HCT116 (cell line): ENCODE measurements around the gene MYOZ2. TPM values are rescaled to one million over a fixed set of nuclear protein-coding genes. Genes with fewer than 3 reads are reported as not detected.

Source experiments
- ATAC-seq: fragments of 200-7000 bp; cut with Tn5 transposase; 2 replicates; pipeline ENCODE4 v1.9.1; 2020; ENCODE audit warnings: mild to moderate bottlenecking, moderate library complexity
- BruUV-seq: library from RNA; stranded (reverse); fragments of 400-500 nt; replicated peaks from 2 replicates; lab custom pipeline; 2021; lab: Mats Ljungman, UMichigan
- CTCF ChIA-PET: fragments of 300-600 bp; sonication (Branson Sonifier 250); formaldehyde crosslinking; loops from one replicate; lab custom pipeline; 2021; ENCODE audit warnings: antibody characterized with exemption; lab: Charles Lee
- POLR2A ChIA-PET: fragments of 300-600, 350-600 bp; sonication (Branson Sonifier 250); formaldehyde crosslinking; loops from one replicate; lab custom pipeline; 2021; ENCODE audit warnings: antibody characterized with exemption; lab: Charles Lee
- RAD21 ChIA-PET, 2 experiments: fragments of 300-600 bp; sonication (Branson Sonifier 250); formaldehyde crosslinking; loops; one replicate each; lab custom pipeline; 2023; ENCODE audit warnings: low total read pairs in 2 of 2; ENCODE audit not compliant: uncharacterized antibody in 2 of 2, unreplicated experiment in 2 of 2, low non-redundant PET in 1 of 2; lab: Charles Lee
- DNase-seq: peaks from one replicate; pipeline ENCODE4 v3.0.0-alpha.2; 2010; ENCODE audit warnings: low read depth, low spot score
- H2AFZ ChIP-seq: fragments of 200-600 bp; shearing (Covaris generic), sonication (generic); 2 replicates; pipeline ENCODE4 v1.6.1; 2017; ENCODE audit warnings: low read depth, mixed run types, mixed read lengths, antibody characterized with exemption, low read length; ENCODE audit not compliant: poor library complexity, severe bottlenecking
- H3K27ac ChIP-seq: 2 replicates; pipeline ENCODE4 v1.5.1; 2012; ENCODE audit warnings: low read depth, low read length
- H3K27me3 ChIP-seq: fragments of 200-600 bp; sonication (generic); 2 replicates; pipeline ENCODE4 v1.6.1; 2016; ENCODE audit warnings: mixed run types, low read length, mixed read lengths; ENCODE audit not compliant: insufficient read depth
- H3K36me3 ChIP-seq, 2 experiments: fragments of 200-500 bp in 1 of 2; fragments of 200-600 bp in 1 of 2; sonication (Bioruptor generic) in 1 of 2; sonication (generic) in 1 of 2; 2 replicates each; pipeline versions ENCODE4 v1.5.1 to v1.6.1; 2014 to 2016; ENCODE audit warnings: low read length in 2 of 2, inconsistent platforms in 1 of 2, mixed read lengths in 1 of 2, mixed run types in 1 of 2; ENCODE audit not compliant: insufficient read depth in 2 of 2, control insufficient read depth in 1 of 2
- H3K4me1 ChIP-seq, 2 experiments: fragments of 200-600 bp in 1 of 2; sonication (generic) in 1 of 2; 2 replicates each; pipeline versions ENCODE4 v1.5.1 to v1.6.1; 2012 to 2017; ENCODE audit warnings: low read length in 2 of 2, inconsistent platforms in 1 of 2, mild to moderate bottlenecking in 1 of 2, mixed read lengths in 1 of 2, mixed run types in 1 of 2, moderate library complexity in 1 of 2; ENCODE audit not compliant: insufficient read depth in 2 of 2, control insufficient read depth in 1 of 2
- H3K4me2 ChIP-seq: fragments of 200-600 bp; sonication (generic); 2 replicates; pipeline ENCODE4 v1.6.1; 2017; ENCODE audit warnings: mixed run types, low read length, mixed read lengths
- H3K4me3 ChIP-seq, 2 experiments: fragments of 200-600 bp in 1 of 2; sonication (generic) in 1 of 2; replicated peaks in 1 of 2; 2 replicates each; pipeline ENCODE4 v1.5.1; 2011 to 2016; ENCODE audit warnings: low read length in 2 of 2, control low read depth in 1 of 2, low read depth in 1 of 2, mild to moderate bottlenecking in 1 of 2, mixed read lengths in 1 of 2, mixed run types in 1 of 2
- H3K79me2 ChIP-seq: fragments of 200-600 bp; sonication (generic); 2 replicates; pipeline ENCODE4 v1.6.1; 2017; ENCODE audit warnings: mild to moderate bottlenecking, mixed run types, low read length, moderate library complexity, mixed read lengths; ENCODE audit not compliant: insufficient read depth
- H3K9ac ChIP-seq: fragments of 200-600 bp; sonication (generic); 2 replicates; pipeline ENCODE4 v1.6.1; 2016; ENCODE audit warnings: low read length, mixed read lengths
- H3K9me2 ChIP-seq: fragments of 200-600 bp; sonication (generic), shearing (Covaris generic); 2 replicates; pipeline ENCODE4 v1.6.1; 2017; ENCODE audit warnings: mixed run types, mild to moderate bottlenecking, moderate library complexity; ENCODE audit not compliant: insufficient read depth
- H3K9me3 ChIP-seq, 2 experiments: fragments of 200-500 bp in 1 of 2; fragments of 200-600 bp in 1 of 2; sonication (Bioruptor generic) in 1 of 2; sonication (generic) in 1 of 2; 2 replicates each; pipeline ENCODE4 v1.6.1; 2014 to 2017; ENCODE audit warnings: low read length in 2 of 2, mixed read lengths in 2 of 2, inconsistent platforms in 1 of 2, low read depth in 1 of 2, mild to moderate bottlenecking in 1 of 2, mixed run types in 1 of 2, moderate library complexity in 1 of 2; ENCODE audit not compliant: control insufficient read depth in 1 of 2, insufficient read depth in 1 of 2
- H4K20me1 ChIP-seq: fragments of 200-600 bp; sonication (generic), shearing (Covaris generic); 2 replicates; pipeline ENCODE4 v1.6.1; 2017; ENCODE audit warnings: mixed run types, mild to moderate bottlenecking, moderate library complexity; ENCODE audit not compliant: insufficient read depth
- CBX3 ChIP-seq: IDR thresholded peaks from 2 replicates; pipeline ENCODE4 v1.6.1; 2012; ENCODE audit warnings: low read depth
- CEBPB ChIP-seq: IDR thresholded peaks from 2 replicates; pipeline ENCODE4 v1.6.1; 2012; ENCODE audit warnings: low read depth
- EGR1 ChIP-seq: IDR thresholded peaks from 2 replicates; pipeline ENCODE4 v1.6.1; 2012; ENCODE audit warnings: low read depth
- ELF1 ChIP-seq: IDR thresholded peaks from 2 replicates; pipeline ENCODE4 v1.6.1; 2012; ENCODE audit warnings: low read depth, borderline replicate concordance
- FOSL1 ChIP-seq: IDR thresholded peaks from 2 replicates; pipeline ENCODE4 v1.6.1; 2012; ENCODE audit warnings: low read depth
- ZFX ChIP-seq: fragments of 450-650 bp; IDR thresholded peaks from 2 replicates; pipeline ENCODE4 v1.6.1; 2017
- intact Hi-C: fragments of 100-400 bp; cut with micrococcal nuclease; formaldehyde crosslinking; loops from 2 replicates; pipeline ENCODE4 v1.10.0; 2022
- total RNA-seq: library from RNA; stranded (reverse); gene quantifications from one replicate; pipeline ENCODE4 v1.2.1, GENCODE V29; 2021; ENCODE audit not compliant: unreplicated experiment
- TF ChIP-seq, protein P1 (sequence below): IDR thresholded peaks from 2 replicates; pipeline ENCODE4 v1.6.1; 2012; ENCODE audit warnings: low read depth
- TF ChIP-seq, protein P2 (sequence below): IDR thresholded peaks from 2 replicates; pipeline ENCODE4 v1.6.1; 2012
- TF ChIP-seq, protein P3 (sequence below), 3 experiments: fragments of 200-600 bp in 1 of 3; sonication (generic) in 1 of 3; IDR thresholded peaks in 2 of 3; conservative IDR thresholded peaks in 1 of 3; 2 replicates each; pipeline ENCODE4 v1.5.1; 2012 to 2017; ENCODE audit warnings: low read depth in 2 of 3, low read length in 2 of 3, antibody characterized with exemption in 1 of 3, borderline replicate concordance in 1 of 3, control low read depth in 1 of 3, mild to moderate bottlenecking in 1 of 3, mixed read lengths in 1 of 3, mixed run types in 1 of 3, moderate library complexity in 1 of 3; ENCODE audit not compliant: insufficient read depth in 1 of 3

MYOZ2 gene
- total RNA-seq, 1 experiment from 2014 or later = not detected

DNA sequence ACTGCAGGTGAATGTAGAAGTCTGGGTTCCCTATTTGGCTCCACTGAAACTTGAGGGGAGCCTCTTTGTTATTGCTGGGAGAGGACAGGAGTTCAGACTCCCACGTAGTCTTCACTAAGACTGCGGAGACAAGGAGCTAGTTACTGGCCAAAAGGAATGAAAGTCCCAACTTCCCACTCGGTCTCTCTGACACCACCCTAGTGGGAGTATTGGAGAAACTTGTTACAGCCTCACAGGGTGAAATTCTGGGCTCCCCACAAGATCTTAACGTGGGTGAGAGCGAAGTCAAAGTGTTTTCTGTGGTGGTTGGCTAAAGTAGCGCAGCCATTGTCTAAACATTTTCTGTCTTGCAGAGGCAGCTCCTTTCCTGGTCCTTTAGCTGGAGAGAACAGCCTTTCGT, 13.5 kb downstream of the MYOZ2 start:
- DNase-seq (no peak), ATAC-seq (no peak)
- POLR2A ChIA-PET = no interaction called here
- no peaks in the 10 kb centered on the region for H3K36me3 ChIP-seq
- TF ChIP-seq, protein P1, sequence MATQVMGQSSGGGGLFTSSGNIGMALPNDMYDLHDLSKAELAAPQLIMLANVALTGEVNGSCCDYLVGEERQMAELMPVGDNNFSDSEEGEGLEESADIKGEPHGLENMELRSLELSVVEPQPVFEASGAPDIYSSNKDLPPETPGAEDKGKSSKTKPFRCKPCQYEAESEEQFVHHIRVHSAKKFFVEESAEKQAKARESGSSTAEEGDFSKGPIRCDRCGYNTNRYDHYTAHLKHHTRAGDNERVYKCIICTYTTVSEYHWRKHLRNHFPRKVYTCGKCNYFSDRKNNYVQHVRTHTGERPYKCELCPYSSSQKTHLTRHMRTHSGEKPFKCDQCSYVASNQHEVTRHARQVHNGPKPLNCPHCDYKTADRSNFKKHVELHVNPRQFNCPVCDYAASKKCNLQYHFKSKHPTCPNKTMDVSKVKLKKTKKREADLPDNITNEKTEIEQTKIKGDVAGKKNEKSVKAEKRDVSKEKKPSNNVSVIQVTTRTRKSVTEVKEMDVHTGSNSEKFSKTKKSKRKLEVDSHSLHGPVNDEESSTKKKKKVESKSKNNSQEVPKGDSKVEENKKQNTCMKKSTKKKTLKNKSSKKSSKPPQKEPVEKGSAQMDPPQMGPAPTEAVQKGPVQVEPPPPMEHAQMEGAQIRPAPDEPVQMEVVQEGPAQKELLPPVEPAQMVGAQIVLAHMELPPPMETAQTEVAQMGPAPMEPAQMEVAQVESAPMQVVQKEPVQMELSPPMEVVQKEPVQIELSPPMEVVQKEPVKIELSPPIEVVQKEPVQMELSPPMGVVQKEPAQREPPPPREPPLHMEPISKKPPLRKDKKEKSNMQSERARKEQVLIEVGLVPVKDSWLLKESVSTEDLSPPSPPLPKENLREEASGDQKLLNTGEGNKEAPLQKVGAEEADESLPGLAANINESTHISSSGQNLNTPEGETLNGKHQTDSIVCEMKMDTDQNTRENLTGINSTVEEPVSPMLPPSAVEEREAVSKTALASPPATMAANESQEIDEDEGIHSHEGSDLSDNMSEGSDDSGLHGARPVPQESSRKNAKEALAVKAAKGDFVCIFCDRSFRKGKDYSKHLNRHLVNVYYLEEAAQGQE = no peak
- TF ChIP-seq CBX3 = no peak
- no peak for TF ChIP-seq FOSL1
- no peak for TF ChIP-seq ZFX
- TF ChIP-seq CEBPB = no peak
- TF ChIP-seq, protein P2, sequence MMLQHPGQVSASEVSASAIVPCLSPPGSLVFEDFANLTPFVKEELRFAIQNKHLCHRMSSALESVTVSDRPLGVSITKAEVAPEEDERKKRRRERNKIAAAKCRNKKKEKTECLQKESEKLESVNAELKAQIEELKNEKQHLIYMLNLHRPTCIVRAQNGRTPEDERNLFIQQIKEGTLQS = no peak
- TF ChIP-seq EGR1 = no peak
- TF ChIP-seq, protein P3, sequence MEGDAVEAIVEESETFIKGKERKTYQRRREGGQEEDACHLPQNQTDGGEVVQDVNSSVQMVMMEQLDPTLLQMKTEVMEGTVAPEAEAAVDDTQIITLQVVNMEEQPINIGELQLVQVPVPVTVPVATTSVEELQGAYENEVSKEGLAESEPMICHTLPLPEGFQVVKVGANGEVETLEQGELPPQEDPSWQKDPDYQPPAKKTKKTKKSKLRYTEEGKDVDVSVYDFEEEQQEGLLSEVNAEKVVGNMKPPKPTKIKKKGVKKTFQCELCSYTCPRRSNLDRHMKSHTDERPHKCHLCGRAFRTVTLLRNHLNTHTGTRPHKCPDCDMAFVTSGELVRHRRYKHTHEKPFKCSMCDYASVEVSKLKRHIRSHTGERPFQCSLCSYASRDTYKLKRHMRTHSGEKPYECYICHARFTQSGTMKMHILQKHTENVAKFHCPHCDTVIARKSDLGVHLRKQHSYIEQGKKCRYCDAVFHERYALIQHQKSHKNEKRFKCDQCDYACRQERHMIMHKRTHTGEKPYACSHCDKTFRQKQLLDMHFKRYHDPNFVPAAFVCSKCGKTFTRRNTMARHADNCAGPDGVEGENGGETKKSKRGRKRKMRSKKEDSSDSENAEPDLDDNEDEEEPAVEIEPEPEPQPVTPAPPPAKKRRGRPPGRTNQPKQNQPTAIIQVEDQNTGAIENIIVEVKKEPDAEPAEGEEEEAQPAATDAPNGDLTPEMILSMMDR (IDR thresholded peaks at IDR 0.05 in 2 of 3, conservative IDR thresholded peaks at IDR 0.05 in 1 of 3; ENCODE audit: borderline replicate concordance in 1 of 3, insufficient read depth in 1 of 3, low read depth in 2 of 3, low read length in 2 of 3) = no peak
- TF ChIP-seq ELF1 = no peak
- no peak overlapping the region for H3K4me3 ChIP-seq
- H3K27me3 ChIP-seq = no peaks in the 10 kb centered on the region
- CTCF ChIA-PET = no interaction called here
- no peak overlapping the region for H2AFZ ChIP-seq
- H3K27ac ChIP-seq = no peak overlapping the region
- no peaks in the 10 kb centered on the region for H3K4me1 ChIP-seq
- intact Hi-C loops = no loop called here
- H3K9ac ChIP-seq = no peak overlapping the region
- H3K9me3 ChIP-seq = no peaks in the 10 kb centered on the region
- H3K79me2 ChIP-seq = no peaks in the 10 kb centered on the region
- H3K4me2 ChIP-seq = no peak overlapping the region
- peaks cover 3% of the 10 kb centered on the region; the same call in 1 of the 2 replicates for H3K9me2 ChIP-seq
- no peaks in the 10 kb centered on the region for H4K20me1 ChIP-seq
- no TSS peak for BruUV-seq
- RAD21 ChIA-PET = interaction anchor here in 1 of 2 experiments (0.6 kb wide), 1 partner anchor 696 kb away, joined by 4 read pairs; no protein-coding TSS in a partner anchor
